HepG2 (cell line): ENCODE results near the gene BCKDHB. TPM values are rescaled to one million over a fixed set of nuclear protein-coding genes. Genes with fewer than 3 reads are reported as not detected.
"Not testable (repeated sequence)": the region's sequence is repeated elsewhere in the genome, so short reads cannot be mapped to it uniquely, and the experiment has no call there.

ENCODE experiments used
- ATAC-seq: fragments of 200-7000 bp; cut with Tn5 transposase; 3 replicates; pipeline ENCODE4 v1.9.1; 2020; ENCODE audit warnings: mild to moderate bottlenecking, moderate library complexity
- BruUV-seq: library from RNA; stranded (reverse); fragments of 400-500 nt; replicated peaks from 2 replicates; lab custom pipeline; 2021; lab: Mats Ljungman, UMichigan
- CTCF ChIA-PET: fragments of 300-600 bp; formaldehyde crosslinking; extraction: SDS; loops from one replicate; lab custom pipeline; 2021; ENCODE audit warnings: low total read pairs, inconsistent platforms, low intra/inter-chr PET ratio; lab: Yijun Ruan, JAX
- POLR2A ChIA-PET: fragments of 350-600 bp; sonication (Branson Sonifier 250); formaldehyde crosslinking; loops from one replicate; lab custom pipeline; 2020; ENCODE audit warnings: antibody characterized with exemption, inconsistent platforms; lab: Yijun Ruan, JAX
- DNase-seq: peaks from one replicate; pipeline ENCODE4 v3.0.0-alpha.2; 2015; ENCODE audit warnings: low spot score
- FAIRE-seq: peaks from 3 replicates; lab custom pipeline; 2011; peaks lifted over from hg19 to GRCh38; lab: Jason Lieb, UNC
- H2AFZ ChIP-seq: one replicate; pipeline ENCODE4 v1.6.1; 2011; ENCODE audit warnings: low read length, inconsistent platforms
- H3K27ac ChIP-seq: fragments of 300-600 bp; 3 replicates; pipeline ENCODE4 v1.8.0; 2011; ENCODE audit warnings: mixed run types, mild to moderate bottlenecking, mixed read lengths, low read length, inconsistent platforms; ENCODE audit not compliant: insufficient read depth; ENCODE audit errors: extremely low read length
- H3K27me3 ChIP-seq, 2 experiments: fragments of 200-600 bp in 1 of 2; 2 replicates in 1 of 2; 3 replicates in 1 of 2; pipeline versions ENCODE4 v1.6.0 to v1.8.0; 2011; ENCODE audit warnings: low read length in 2 of 2, mild to moderate bottlenecking in 2 of 2, moderate library complexity in 2 of 2, inconsistent platforms in 1 of 2; ENCODE audit not compliant: insufficient read depth in 2 of 2, control insufficient read depth in 1 of 2
- H3K36me3 ChIP-seq, 2 experiments: fragments of 200-600 bp in 1 of 2; replicated peaks in 1 of 2; 2 replicates in 1 of 2; 3 replicates in 1 of 2; pipeline versions ENCODE4 v1.5.1 to v1.8.0; 2011; ENCODE audit warnings: low read length in 2 of 2, inconsistent platforms in 1 of 2; ENCODE audit not compliant: insufficient read depth in 2 of 2, control insufficient read depth in 1 of 2
- H3K4me1 ChIP-seq: 2 replicates; pipeline ENCODE4 v1.5.1; 2012; ENCODE audit warnings: low read length, inconsistent platforms; ENCODE audit not compliant: insufficient read depth
- H3K4me2 ChIP-seq: 2 replicates; pipeline ENCODE4 v1.6.0; 2011; ENCODE audit warnings: low read depth, low read length, inconsistent platforms
- H3K4me3 ChIP-seq, 3 experiments: fragments of 200-600 bp in 1 of 3; sonication (generic), shearing (Covaris generic) in 1 of 3; replicated peaks in 1 of 3; 2 replicates each; pipeline ENCODE4 v1.5.1; 2011 to 2016; ENCODE audit warnings: low read length in 3 of 3, inconsistent platforms in 2 of 3, low read depth in 2 of 3, mild to moderate bottlenecking in 2 of 3, control low read depth in 1 of 3, mixed read lengths in 1 of 3; ENCODE audit not compliant: insufficient read depth in 1 of 3
- H3K79me2 ChIP-seq: one replicate; pipeline ENCODE4 v1.6.1; 2011; ENCODE audit warnings: low read length, inconsistent platforms; ENCODE audit not compliant: insufficient read depth
- H3K9ac ChIP-seq: 2 replicates; pipeline ENCODE4 v1.6.0; 2011; ENCODE audit warnings: mild to moderate bottlenecking, low read depth, low read length, inconsistent platforms; ENCODE audit not compliant: insufficient read depth
- H3K9me3 ChIP-seq: 2 replicates; pipeline ENCODE4 v1.5.1; 2012; ENCODE audit warnings: mild to moderate bottlenecking, low read length
- H4K20me1 ChIP-seq: 2 replicates; pipeline ENCODE4 v1.6.0; 2011; ENCODE audit warnings: inconsistent platforms, mild to moderate bottlenecking, low read length, moderate library complexity; ENCODE audit not compliant: insufficient read depth
- ATF4 ChIP-seq, 2 experiments: fragments of 450-650 bp in 1 of 2; sonication (generic) in 1 of 2; formaldehyde crosslinking; IDR thresholded peaks; 2 replicates each; pipeline versions ENCODE4 v1.5.0 to v1.8.0; 2020 to 2022; ENCODE audit warnings: mild to moderate bottlenecking in 1 of 2, missing genetic modification reagents in 1 of 2
- E2F2 ChIP-seq: sonication (generic); formaldehyde crosslinking; IDR thresholded peaks from 2 replicates; pipeline ENCODE4 v1.4.0; 2020; ENCODE audit warnings: missing genetic modification reagents, borderline replicate concordance
- ZNF788 ChIP-seq: sonication (generic); formaldehyde crosslinking; IDR thresholded peaks from 2 replicates; pipeline ENCODE4 v1.5.0; 2020; ENCODE audit warnings: mild to moderate bottlenecking, missing genetic modification reagents, borderline replicate concordance
- WGBS: methylation state at CpG from one replicate; pipeline ENCODE4 v1.1.6; 2017; ENCODE audit warnings: low lambda C conversion rate; 5-methylcytosine and 5-hydroxymethylcytosine counted together
- in situ Hi-C: cut with HindIII; loops from 2 replicates; pipeline ENCODE4 v1.10.0; 2017; ENCODE audit warnings: low pct_unique_long_range_greater_than_20kb; ENCODE audit not compliant: extremely low pct_ligation_motif_present
- intact Hi-C: fragments of 100-400 bp; cut with micrococcal nuclease; formaldehyde crosslinking; loops from one replicate; pipeline ENCODE4 v1.10.0; 2022; ENCODE audit not compliant: unreplicated experiment
- polyA plus RNA-seq, 8 experiments: library from polyadenylated mRNA; depleted of rRNA in 3 of 8; stranded (reverse) in 7 of 8; unstranded in 1 of 8; fragments of >200 nt; fragmentation: Illumina TruSeq in 4 of 8; extraction: Trizol in 4 of 8; gene quantifications; 2 replicates each; pipeline versions ENCODE4 v1.2.1 to v1.2.3, GENCODE V29; 2011 to 2016; ENCODE audit warnings: low read depth in 4 of 8, missing spikeins in 1 of 8, mixed read lengths in 1 of 8; ENCODE audit not compliant: insufficient read depth in 1 of 8
- total RNA-seq, 5 experiments: library from RNA; depleted of rRNA; stranded (reverse); fragments of >200 nt; fragmentation: Illumina TruSeq; extraction: Trizol; gene quantifications; 2 replicates each; pipeline ENCODE4 v1.2.3, GENCODE V29; 2016; ENCODE audit warnings: low read depth in 1 of 5

BCKDHB gene
- total and polyA plus RNA-seq, 2 of the 13 experiments (the other 11 are each of a cell fraction or from before 2014, with no cell fraction given), result 10.8 to 13.6 TPM

GRCh38 chr6:80238754-80239153 lies 132.3 kb downstream of the BCKDHB start:
- H3K27me3 ChIP-seq, H3K9me3 ChIP-seq, BruUV-seq, H3K4me2 ChIP-seq, POLR2A ChIA-PET, H3K4me3 ChIP-seq, DNase-seq, intact Hi-C loops, FAIRE-seq, H2AFZ ChIP-seq, H3K79me2 ChIP-seq, H3K4me1 ChIP-seq, ATAC-seq, H3K27ac ChIP-seq, CTCF ChIA-PET, in situ Hi-C loops, H4K20me1 ChIP-seq, H3K36me3 ChIP-seq, H3K9ac ChIP-seq: not testable (repeated sequence)
- WGBS, result 90% methylated on average over 2 of the region's 2 CpGs

- in situ Hi-C loops (no loop called here), intact Hi-C loops (no loop called here)
- Histone ChIP-seq H3K36me3 (no peaks in the 10 kb centered on the region), H2AFZ (no peak overlapping the region), H3K9ac (no peak overlapping the region), H3K4me1 (no peaks in the 10 kb centered on the region), H3K27ac (no peak overlapping the region), H3K9me3 (no peaks in the 10 kb centered on the region), H3K4me2 (no peak overlapping the region), H3K79me2 (no peaks in the 10 kb centered on the region), H3K4me3 (no peak overlapping the region), H4K20me1 (no peaks in the 10 kb centered on the region), H3K27me3 (no peaks in the 10 kb centered on the region)
- DNase-seq (no peak), ATAC-seq (no peak), FAIRE-seq (no peak)
- CTCF ChIA-PET, result no interaction called here
- 61% methylated on average over 2 of the region's 2 CpGs for WGBS
- POLR2A ChIA-PET, result no interaction called here
- no TSS peak for BruUV-seq
- TF ChIP-seq E2F2 (CRISPR knock-in tag) (no peak), ZNF788 (CRISPR knock-in tag) (no peak), ATF4 (CRISPR knock-in tag; IDR thresholded peaks at IDR 0.05) (no peak)
Observed at GRCh38 chr6:80245043-80245442, 138.6 kb downstream of the BCKDHB start.
